Measurements from ENCODE around the gene ZSCAN10. TPM values are rescaled to one million over a fixed set of nuclear protein-coding genes. Genes with fewer than 3 reads are reported as not detected.

The ZSCAN10 gene
- total and polyA plus RNA-seq, 9 of the 15 experiments (the other 6 are each of a cell fraction or from before 2014, with no cell fraction given): 0.22 TPM; not detected in 8

DNA sequence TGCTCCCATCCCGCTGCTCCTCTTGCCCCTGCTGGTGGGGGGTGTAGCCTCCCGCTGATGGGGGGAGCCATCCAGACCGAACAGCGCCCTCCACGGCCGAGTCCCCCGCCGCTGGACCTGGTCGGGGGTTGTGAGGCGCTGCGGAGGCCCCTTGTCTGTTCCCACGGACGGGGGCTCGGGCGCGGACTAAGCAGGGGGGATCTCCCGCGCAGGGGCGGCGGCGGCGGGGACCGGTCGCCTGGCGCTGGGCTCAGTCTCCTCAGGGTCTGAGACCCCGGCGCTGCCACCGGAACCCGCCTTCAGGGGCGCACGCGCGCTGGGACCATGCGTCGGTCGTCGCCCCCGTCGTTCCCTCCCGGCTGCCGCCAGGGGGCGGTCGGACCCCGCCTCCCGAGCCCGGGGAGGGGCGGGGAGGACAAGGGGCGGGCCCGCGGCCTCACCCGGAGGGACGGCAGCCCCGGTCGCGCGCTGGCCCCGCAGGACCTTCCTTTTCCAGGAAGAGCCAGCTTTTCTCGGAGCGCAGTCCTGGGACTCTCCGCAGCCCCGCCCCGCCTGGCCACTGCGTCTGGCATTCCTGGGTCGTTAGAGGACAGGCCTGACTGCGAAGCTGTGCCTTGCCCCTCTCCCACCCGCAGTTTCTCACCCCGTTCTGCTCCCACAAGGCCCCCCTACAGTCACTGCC, 39.9 kb downstream of the ZSCAN10 start (continued):
- TF ChIP-seq MECOM (CRISPR knock-in tag; IDR thresholded peaks at IDR 0.05): no peak
- no peak for TF ChIP-seq HOXB6 (CRISPR knock-in tag; IDR thresholded peaks at IDR 0.05; ENCODE audit: borderline replicate concordance)
- no peak for TF ChIP-seq BRD9 (IDR thresholded peaks at IDR 0.05; ENCODE audit: low read depth, partially characterized antibody)
- TF ChIP-seq SP2 (IDR thresholded peaks at IDR 0.05; ENCODE audit: extremely low read depth, low read depth, low read length, poor library complexity, severe bottlenecking): no peak
- TF ChIP-seq CBX3 (IDR thresholded peaks at IDR 0.05; ENCODE audit: borderline replicate concordance in 1 of 2, low read length in 2 of 2): no peak
- no peak for TF ChIP-seq ILK (tag; IDR thresholded peaks at IDR 0.05; ENCODE audit: borderline replicate concordance, low read depth)
- no peak for TF ChIP-seq ZSCAN32 (CRISPR knock-in tag; IDR thresholded peaks at IDR 0.05)
- TF ChIP-seq, protein P1, sequence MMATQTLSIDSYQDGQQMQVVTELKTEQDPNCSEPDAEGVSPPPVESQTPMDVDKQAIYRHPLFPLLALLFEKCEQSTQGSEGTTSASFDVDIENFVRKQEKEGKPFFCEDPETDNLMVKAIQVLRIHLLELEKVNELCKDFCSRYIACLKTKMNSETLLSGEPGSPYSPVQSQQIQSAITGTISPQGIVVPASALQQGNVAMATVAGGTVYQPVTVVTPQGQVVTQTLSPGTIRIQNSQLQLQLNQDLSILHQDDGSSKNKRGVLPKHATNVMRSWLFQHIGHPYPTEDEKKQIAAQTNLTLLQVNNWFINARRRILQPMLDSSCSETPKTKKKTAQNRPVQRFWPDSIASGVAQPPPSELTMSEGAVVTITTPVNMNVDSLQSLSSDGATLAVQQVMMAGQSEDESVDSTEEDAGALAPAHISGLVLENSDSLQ (IDR thresholded peaks at IDR 0.05): no peak
- no peak for TF ChIP-seq ZBTB8A (IDR thresholded peaks at IDR 0.05; ENCODE audit: partially characterized antibody)
- no peak for TF ChIP-seq ZNF274 (IDR thresholded peaks at IDR 0.05; ENCODE audit: borderline replicate concordance, low read depth, low read length)
- no peak for TF ChIP-seq CBX5 (IDR thresholded peaks at IDR 0.05; ENCODE audit: borderline replicate concordance, low read depth)
- peak; percentile 79 for TF ChIP-seq MYC (IDR thresholded peaks at IDR 0.05; ENCODE audit: low read depth, low read length)
- no peak for TF ChIP-seq MYC (CRISPR knock-in tag; IDR thresholded peaks at IDR 0.05; ENCODE audit: borderline replicate concordance, low read depth)
- no peak for TF ChIP-seq DMBX1 (CRISPR knock-in tag; IDR thresholded peaks at IDR 0.05; ENCODE audit: borderline replicate concordance)
- TF ChIP-seq, protein P2, sequence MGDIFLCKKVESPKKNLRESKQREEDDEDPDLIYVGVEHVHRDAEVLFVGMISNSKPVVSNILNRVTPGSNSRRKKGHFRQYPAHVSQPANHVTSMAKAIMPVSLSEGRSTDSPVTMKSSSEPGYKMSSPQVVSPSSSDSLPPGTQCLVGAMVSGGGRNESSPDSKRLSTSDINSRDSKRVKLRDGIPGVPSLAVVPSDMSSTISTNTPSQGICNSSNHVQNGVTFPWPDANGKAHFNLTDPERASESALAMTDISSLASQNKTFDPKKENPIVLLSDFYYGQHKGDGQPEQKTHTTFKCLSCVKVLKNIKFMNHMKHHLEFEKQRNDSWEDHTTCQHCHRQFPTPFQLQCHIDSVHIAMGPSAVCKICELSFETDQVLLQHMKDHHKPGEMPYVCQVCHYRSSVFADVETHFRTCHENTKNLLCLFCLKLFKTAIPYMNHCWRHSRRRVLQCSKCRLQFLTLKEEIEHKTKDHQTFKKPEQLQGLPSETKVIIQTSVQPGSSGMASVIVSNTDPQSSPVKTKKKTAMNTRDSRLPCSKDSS (IDR thresholded peaks at IDR 0.05; ENCODE audit: low read depth, partially characterized antibody): no peak
- no peak for TF ChIP-seq CEBPB (tag; IDR thresholded peaks at IDR 0.05)
- TF ChIP-seq ZNF764 (CRISPR knock-in tag; IDR thresholded peaks at IDR 0.05; ENCODE audit: low read depth): no peak
- TF ChIP-seq TAF9B (IDR thresholded peaks at IDR 0.05; ENCODE audit: partially characterized antibody): no peak
- no peak for TF ChIP-seq CREB1 (IDR thresholded peaks at IDR 0.05)
- peak; percentile 86 for TF ChIP-seq CREB1 (CRISPR knock-in tag; IDR thresholded peaks at IDR 0.05)
- TF ChIP-seq, protein P3, sequence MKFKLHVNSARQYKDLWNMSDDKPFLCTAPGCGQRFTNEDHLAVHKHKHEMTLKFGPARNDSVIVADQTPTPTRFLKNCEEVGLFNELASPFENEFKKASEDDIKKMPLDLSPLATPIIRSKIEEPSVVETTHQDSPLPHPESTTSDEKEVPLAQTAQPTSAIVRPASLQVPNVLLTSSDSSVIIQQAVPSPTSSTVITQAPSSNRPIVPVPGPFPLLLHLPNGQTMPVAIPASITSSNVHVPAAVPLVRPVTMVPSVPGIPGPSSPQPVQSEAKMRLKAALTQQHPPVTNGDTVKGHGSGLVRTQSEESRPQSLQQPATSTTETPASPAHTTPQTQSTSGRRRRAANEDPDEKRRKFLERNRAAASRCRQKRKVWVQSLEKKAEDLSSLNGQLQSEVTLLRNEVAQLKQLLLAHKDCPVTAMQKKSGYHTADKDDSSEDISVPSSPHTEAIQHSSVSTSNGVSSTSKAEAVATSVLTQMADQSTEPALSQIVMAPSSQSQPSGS (CRISPR knock-in tag; IDR thresholded peaks at IDR 0.05): no peak
- TF ChIP-seq STAT5B (CRISPR knock-in tag; IDR thresholded peaks at IDR 0.05): no peak
- TF ChIP-seq KLF16 (IDR thresholded peaks at IDR 0.05): 0 out of 2 replicates have a peak, but pooled peaks have one; percentile 14
- no peak; the same call in 1 of the 2 replicates for TF ChIP-seq SIN3B (IDR thresholded peaks at IDR 0.05; ENCODE audit: low read depth)
- TF ChIP-seq, protein P4, sequence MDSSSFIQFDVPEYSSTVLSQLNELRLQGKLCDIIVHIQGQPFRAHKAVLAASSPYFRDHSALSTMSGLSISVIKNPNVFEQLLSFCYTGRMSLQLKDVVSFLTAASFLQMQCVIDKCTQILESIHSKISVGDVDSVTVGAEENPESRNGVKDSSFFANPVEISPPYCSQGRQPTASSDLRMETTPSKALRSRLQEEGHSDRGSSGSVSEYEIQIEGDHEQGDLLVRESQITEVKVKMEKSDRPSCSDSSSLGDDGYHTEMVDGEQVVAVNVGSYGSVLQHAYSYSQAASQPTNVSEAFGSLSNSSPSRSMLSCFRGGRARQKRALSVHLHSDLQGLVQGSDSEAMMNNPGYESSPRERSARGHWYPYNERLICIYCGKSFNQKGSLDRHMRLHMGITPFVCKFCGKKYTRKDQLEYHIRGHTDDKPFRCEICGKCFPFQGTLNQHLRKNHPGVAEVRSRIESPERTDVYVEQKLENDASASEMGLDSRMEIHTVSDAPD (CRISPR knock-in tag; IDR thresholded peaks at IDR 0.05): no peak
